Ishikawa (cell line): ENCODE results near the gene CPNE2.

Source experiments
- CREB1 ChIP-seq: IDR thresholded peaks from 2 replicates; pipeline ENCODE4 v1.6.1; 2012; ENCODE audit warnings: low read depth
- REST ChIP-seq: IDR thresholded peaks from 2 replicates; pipeline ENCODE4 v1.6.1; 2012; ENCODE audit warnings: low read depth, mild to moderate bottlenecking
- YY1 ChIP-seq: IDR thresholded peaks from 2 replicates; pipeline ENCODE4 v1.6.1; 2012; ENCODE audit warnings: low read depth

GRCh38 chr16:57151369-57151768 lies 59.0 kb downstream of the CPNE2 start:
- TF ChIP-seq CREB1 (no peak), REST (no peak), YY1 (no peak)
